ENCODE data around the gene ASMT.
"Not testable (repeated sequence)": the region's sequence is repeated elsewhere in the genome, so short reads cannot be mapped to it uniquely, and the experiment has no call there.

Gene ASMT

GRCh38 chrX:1614927-1615326, at the start of gene ASMT:
TSS of gene ASMT (plus strand) at chrX:1615059. CDS start at chrX:1615200, 141 bp downstream.
- no peak for DNase-seq

DNA sequence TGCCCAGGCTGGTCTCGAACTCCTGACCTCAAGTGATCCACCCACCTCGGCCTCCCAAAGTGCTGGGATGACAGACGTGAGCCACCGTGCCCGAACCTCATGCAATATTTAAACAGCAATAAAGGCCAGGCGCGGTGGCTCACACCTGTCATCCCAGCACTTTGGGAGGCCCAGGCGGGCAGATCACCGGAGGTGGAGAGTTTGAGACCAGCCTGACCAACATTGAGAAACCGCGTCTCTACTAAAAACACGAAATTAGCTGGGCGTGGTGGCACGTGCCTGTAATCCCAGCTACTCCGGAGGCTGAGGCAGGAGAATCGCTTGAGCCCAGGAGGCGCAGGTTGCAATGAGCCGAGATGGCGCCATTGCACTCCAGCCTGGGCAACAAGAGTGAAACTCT, 40.7 kb upstream of the ASMT start:
- not testable (repeated sequence) for DNase-seq

DNA sequence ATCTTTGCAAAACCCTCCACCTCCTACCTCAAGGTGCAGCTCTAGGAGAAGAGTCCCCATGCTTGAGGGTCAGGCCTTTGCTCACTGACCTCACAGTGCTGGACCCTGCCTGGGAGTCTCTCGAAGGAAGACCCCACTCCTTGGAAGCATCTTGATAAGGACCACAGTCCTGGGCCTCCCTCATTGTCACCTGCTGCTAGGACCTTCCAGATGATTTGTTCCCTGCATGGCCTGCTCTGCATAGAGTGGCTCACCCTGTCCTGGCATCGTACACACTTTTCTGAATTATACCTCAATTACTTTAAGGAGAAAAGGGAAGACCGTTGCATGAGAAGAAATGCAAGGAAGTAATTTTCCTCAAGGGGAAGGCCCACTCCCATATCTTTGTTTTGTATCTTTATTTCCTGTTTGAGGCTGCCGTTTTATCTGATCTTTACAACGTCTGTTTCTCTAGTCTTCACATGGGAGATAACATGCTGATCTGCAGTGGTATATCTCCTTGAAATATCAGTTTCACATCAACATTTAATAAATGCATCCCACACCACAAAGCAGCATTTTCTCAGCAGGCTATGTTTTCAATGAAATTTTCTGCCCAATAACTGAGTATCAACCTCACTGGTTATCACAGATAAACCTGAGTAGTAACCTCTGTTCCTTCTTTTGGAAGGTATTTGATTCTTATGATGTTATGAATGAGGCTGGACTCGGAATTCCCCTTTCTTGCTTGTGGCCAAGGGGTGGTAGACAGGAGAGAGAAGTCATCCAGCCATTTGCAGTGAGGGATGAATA, 38.5 kb upstream of the ASMT start:
- no peak for DNase-seq

DNA sequence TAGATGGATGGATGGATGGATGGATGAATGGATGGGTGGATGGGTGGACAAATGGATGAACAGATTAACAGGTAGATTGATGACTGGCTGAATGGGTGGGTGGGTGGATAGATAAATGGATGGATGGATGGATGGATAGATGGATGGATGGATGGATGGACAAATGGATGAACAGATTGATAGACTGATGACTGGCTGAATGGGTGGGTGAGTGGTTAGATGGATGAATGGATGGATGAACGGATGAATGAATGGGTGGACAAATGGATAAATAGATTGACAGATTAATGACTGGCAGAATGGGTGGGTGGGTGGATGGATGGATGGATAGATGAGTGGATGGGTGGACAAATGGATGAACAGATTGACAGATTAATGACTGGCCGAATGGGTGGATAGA, 37.0 kb upstream of the ASMT start:
- no peak for DNase-seq

DNA sequence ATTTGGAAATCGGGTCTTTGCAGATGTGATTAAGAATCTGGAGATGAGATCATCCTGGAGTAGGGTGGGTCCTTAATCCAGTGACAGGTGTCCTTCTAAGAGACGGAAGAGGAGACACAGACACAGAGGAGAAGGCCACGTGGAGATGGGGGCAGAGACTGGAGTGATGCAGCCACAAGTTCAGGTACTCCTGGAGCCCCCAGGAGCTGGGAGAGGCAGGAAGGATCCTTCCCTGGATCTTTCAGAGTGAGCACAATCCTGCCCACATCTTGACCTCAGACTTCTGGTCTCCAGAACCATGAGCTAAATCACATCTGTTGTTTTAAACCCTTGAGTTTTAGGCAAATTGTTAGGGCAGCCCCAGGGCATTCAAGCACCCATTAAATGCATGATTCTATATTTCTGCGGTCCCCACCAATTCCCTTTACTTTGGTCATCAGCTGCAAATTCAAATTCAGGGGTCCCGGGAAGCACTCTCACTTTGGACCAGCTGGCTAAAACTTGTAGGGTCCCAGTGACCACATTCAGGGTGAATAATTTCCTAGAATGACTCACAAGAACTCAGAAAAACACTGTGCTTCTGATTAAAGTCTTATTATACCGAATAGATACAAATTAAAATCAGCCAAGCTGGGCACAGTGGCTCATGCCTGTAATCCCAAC, 36.2 kb upstream of the ASMT start:
- no peak for DNase-seq

- no peak for DNase-seq
Measured at GRCh38 chrX:1581132-1581531, 33.7 kb upstream of the ASMT start.

- DNase-seq = peak; percentile 76
Measured at GRCh38 chrX:1582686-1583437, 32.0 kb upstream of the ASMT start.

GRCh38 chrX:1584237-1585011, 30.4 kb upstream of the ASMT start:
- no peak for DNase-seq

DNA sequence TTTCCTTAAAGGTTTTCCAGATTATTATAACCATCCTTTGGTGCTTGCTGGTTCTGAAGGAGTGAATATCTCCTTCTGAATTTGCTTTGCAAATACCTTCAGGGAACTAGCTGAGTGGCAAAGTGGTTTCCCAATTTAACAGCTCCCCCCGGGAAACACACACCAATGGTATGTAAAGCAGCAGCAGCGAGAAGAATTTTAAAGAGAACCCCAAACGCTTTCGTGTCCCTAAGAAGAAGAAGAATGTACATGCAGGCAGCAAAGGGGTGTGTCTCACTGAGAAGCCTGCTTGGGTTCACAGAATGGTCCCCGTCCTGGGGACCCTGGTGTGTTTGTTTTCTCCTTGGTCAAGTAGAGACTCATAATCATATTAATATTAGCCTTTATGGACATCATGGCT, 27.7 kb upstream of the ASMT start:
- DNase-seq = no peak

- no peak for DNase-seq
Measured at GRCh38 chrX:1589356-1590130, 25.3 kb upstream of the ASMT start.

- peak; percentile 87 for DNase-seq
Measured at GRCh38 chrX:1591102-1591862, 23.6 kb upstream of the ASMT start, which contains the start of gene AKAP17A. TSS of gene AKAP17A (plus strand) at chrX:1591604. CDS start at chrX:1593463, 1,859 bp downstream.

GRCh38 chrX:1591863-1592469, 22.9 kb upstream of the ASMT start:
- DNase-seq = no peak

- DNase-seq = peak; percentile 57
Measured at GRCh38 chrX:1592470-1593142, 22.3 kb upstream of the ASMT start.

- no peak for DNase-seq
Measured at GRCh38 chrX:1593286-1594271, 21.3 kb upstream of the ASMT start.

DNA sequence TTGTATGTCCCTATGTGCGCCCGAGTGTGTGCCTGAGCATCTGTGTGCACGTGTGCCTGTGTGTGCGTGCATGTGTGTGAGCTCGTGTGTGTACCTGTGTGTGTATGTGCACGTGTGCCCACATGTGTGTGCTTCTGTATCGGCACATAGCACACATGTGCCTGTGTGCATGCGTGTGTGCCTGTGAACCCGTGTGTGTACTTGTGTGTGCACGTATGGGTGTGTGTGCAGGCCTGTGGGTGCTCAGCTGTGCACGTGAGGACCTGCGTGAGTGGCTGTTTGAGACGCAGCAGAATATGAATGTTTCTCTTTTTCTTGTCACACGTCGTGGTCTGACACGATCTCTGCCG, 19.2 kb upstream of the ASMT start:
- no peak for DNase-seq

DNA sequence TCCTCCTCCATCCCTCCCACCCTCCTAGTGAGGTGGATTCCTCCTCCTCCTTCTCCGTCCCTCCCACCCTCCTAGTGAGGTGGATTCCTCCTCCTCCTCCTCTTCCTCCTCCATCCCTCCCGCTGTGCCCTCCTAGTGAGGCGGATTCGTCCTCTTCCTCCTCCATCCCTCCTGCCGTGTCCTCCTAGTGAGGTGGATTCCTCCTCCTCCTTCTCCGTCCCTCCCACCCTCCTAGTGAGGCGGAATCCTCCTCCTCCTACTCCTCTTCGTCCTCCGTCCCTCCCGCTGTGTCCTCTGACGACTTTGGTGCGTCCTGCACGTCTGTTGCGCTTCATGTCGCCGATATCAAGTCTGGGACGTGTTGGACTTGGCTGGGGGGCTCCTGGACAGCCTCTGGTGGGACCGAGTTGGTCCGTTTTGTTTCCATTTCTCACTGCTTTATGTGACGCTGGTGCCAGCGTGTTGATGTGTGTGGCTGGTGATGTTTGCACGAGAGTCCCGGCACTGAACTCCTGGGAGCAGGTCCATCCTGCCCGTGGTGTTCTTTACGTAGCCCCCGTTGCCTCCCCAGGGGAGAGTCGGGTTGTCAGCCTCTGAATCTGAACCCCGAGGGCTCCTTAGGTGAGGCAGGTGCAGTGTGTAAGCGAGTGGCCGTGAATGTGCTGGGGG, 18.0 kb upstream of the ASMT start:
- DNase-seq = no peak

GRCh38 chrX:1597345-1598020, 17.4 kb upstream of the ASMT start:
- DNase-seq = no peak

Data from NCI-H226 (cell line).